Activated naive CD4-positive, alpha-beta T cell treated with Interleukin-2 at 50 U/mL for 16 hours (primary cell): Measurements from ENCODE around the gene RNF2.
"Not testable (repeated sequence)": the region's sequence is repeated elsewhere in the genome, so short reads cannot be mapped to it uniquely, and the experiment has no call there.

Source experiments
- DNase-seq: peaks from one replicate; pipeline ENCODE4 v3.0.0-alpha.2; 2020

The RNF2 gene

GRCh38 chr1:185044981-185045813 is at the start of gene RNF2:
Gene RNF2, plus strand, starts transcription at chr1:185045558. Its CDS starts 41,996 bp downstream, at chr1:185087554.
- DNase-seq, result peak; percentile 83

- DNase-seq, result not testable (repeated sequence)
Observed at GRCh38 chr1:184999974-185000373, 45.4 kb upstream of the RNF2 start.

GRCh38 chr1:185001312-185001880 is 44.0 kb upstream of the RNF2 start:
- DNase-seq, result not testable (repeated sequence)

- DNase-seq, result no peak
Observed at GRCh38 chr1:185008838-185009237, 36.5 kb upstream of the RNF2 start.

- no peak for DNase-seq
Observed at GRCh38 chr1:185010361-185010760, 35.0 kb upstream of the RNF2 start.

- DNase-seq, result no peak
Observed at GRCh38 chr1:185014941-185015340, 30.4 kb upstream of the RNF2 start.

GRCh38 chr1:185015631-185016030 is 29.7 kb upstream of the RNF2 start:
- DNase-seq, result no peak

- no peak for DNase-seq
Observed at GRCh38 chr1:185016880-185017279, 28.5 kb upstream of the RNF2 start.

GRCh38 chr1:185017338-185017737 is 28.0 kb upstream of the RNF2 start:
- DNase-seq, result no peak

- DNase-seq, result no peak
Observed at GRCh38 chr1:185017966-185018365, 27.4 kb upstream of the RNF2 start.

- no peak for DNase-seq
Observed at GRCh38 chr1:185027252-185027882, 18.0 kb upstream of the RNF2 start.

- DNase-seq, result no peak
Observed at GRCh38 chr1:185033686-185034085, 11.7 kb upstream of the RNF2 start.

GRCh38 chr1:185035258-185035657 is 10.1 kb upstream of the RNF2 start:
- DNase-seq, result no peak

GRCh38 chr1:185038813-185039376 is 6.5 kb upstream of the RNF2 start:
- DNase-seq, result no peak

- DNase-seq, result no peak
Observed at GRCh38 chr1:185039726-185040407, 5.5 kb upstream of the RNF2 start.

GRCh38 chr1:185040408-185040735 is 5.0 kb upstream of the RNF2 start:
- DNase-seq, result no peak

- DNase-seq, result no peak
Observed at GRCh38 chr1:185041742-185042141, 3.6 kb upstream of the RNF2 start.

- DNase-seq, result no peak
Observed at GRCh38 chr1:185042737-185043136, 2.6 kb upstream of the RNF2 start.

GRCh38 chr1:185044387-185044786 is 971 bp upstream of the RNF2 start:
- no peak for DNase-seq

- DNase-seq, result peak; percentile 28
Observed at GRCh38 chr1:185045814-185046492, 595 bp downstream of the RNF2 start.

- no peak for DNase-seq
Observed at GRCh38 chr1:185046668-185047067, 1.3 kb downstream of the RNF2 start.

- DNase-seq, result no peak
Observed at GRCh38 chr1:185049670-185050069, 4.3 kb downstream of the RNF2 start.
